Measurements from ENCODE around the gene UBE2J1. TPM values are rescaled to one million over a fixed set of nuclear protein-coding genes. Genes with fewer than 3 reads are reported as not detected.

Gene UBE2J1
- total and polyA plus RNA-seq, 2 experiments from 2014 or later: 42.9 to 44.5 TPM

DNA sequence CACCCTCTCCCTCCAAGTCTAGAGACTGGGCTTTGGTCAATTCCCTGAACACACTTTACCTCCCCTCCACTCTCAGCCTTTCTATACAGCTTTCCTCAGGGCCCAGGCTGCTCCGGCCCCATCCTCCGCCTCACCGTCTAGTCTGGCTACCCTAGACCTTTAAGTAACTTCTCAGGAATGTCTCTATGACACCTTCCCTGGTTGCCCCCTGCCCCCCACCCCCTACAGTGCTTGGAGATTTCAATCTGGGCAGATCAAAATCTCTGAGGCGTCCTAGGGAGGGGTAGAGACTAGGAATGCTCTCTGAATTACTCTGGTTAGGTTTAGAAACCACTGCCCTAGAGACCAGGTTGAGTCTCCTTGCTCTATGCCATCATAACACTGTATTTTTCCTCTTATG, 6.1 kb downstream of the UBE2J1 start:
- H3K79me2 ChIP-seq (ENCODE audit: insufficient read depth): peaks cover 100% of the 10 kb centered on the region
- no peak overlapping the region for H3K27ac ChIP-seq
- H3K9ac ChIP-seq: no peak overlapping the region
- 88 to 90% methylated on average over 4 of the region's 4 CpGs for WGBS, 2 experiments (ENCODE audit: low coverage in 1 of 2, low lambda C conversion rate in 2 of 2, missing lambda C conversion rate in 2 of 2)
- peaks cover 21% of the 10 kb centered on the region; the same call in 1 of the 2 replicates for H4K20me1 ChIP-seq (ENCODE audit: insufficient read depth)
- H3K9me2 ChIP-seq (ENCODE audit: insufficient read depth): no peaks in the 10 kb centered on the region
- H3K27me3 ChIP-seq (replicated peaks; ENCODE audit: insufficient read depth): no peaks in the 10 kb centered on the region
- in situ Hi-C loops (cut with MboI): no loop called here
- peaks cover 39% of the 10 kb centered on the region for H3K4me1 ChIP-seq (ENCODE audit: insufficient read depth)
- peaks cover 18% of the 10 kb centered on the region for H3F3A ChIP-seq (ENCODE audit: insufficient read depth)
- H3K9me3 ChIP-seq (ENCODE audit: low read depth): no peaks in the 10 kb centered on the region
- H3K4me2 ChIP-seq (ENCODE audit: unreplicated experiment): no peak overlapping the region
- no peak for DNase-seq
- no peak overlapping the region for H3K4me3 ChIP-seq
- H2AFZ ChIP-seq: no peak overlapping the region
- TF ChIP-seq EZH2phosphoT487 (IDR thresholded peaks at IDR 0.05; ENCODE audit: insufficient read depth, low read depth) (no peak), EZH2 (IDR thresholded peaks at IDR 0.05; ENCODE audit: insufficient read depth, poor library complexity, severe bottlenecking) (no peak)
- H3K36me3 ChIP-seq (ENCODE audit: low read depth): peaks cover 10% of the 10 kb centered on the region; the same call in 1 of the 2 replicates

GRCh38 chr6:89339565-89339964, 13.0 kb downstream of the UBE2J1 start:
- H3K4me3 ChIP-seq: no peak overlapping the region
- no peak overlapping the region for H3K4me2 ChIP-seq (ENCODE audit: unreplicated experiment)
- no peak for TF ChIP-seq EZH2 (IDR thresholded peaks at IDR 0.05; ENCODE audit: insufficient read depth, poor library complexity, severe bottlenecking)
- TF ChIP-seq EZH2phosphoT487 (IDR thresholded peaks at IDR 0.05; ENCODE audit: insufficient read depth, low read depth): no peak
- H3K4me1 ChIP-seq (ENCODE audit: insufficient read depth): no peaks in the 10 kb centered on the region
- H3K79me2 ChIP-seq (ENCODE audit: insufficient read depth): peaks cover 49% of the 10 kb centered on the region
- H4K20me1 ChIP-seq (ENCODE audit: insufficient read depth): no peaks in the 10 kb centered on the region
- WGBS, 2 experiments (ENCODE audit: low coverage in 1 of 2, low lambda C conversion rate in 2 of 2, missing lambda C conversion rate in 2 of 2): 94 to 100% methylated on average over 2 of the region's 2 CpGs
- no peaks in the 10 kb centered on the region for H3K27me3 ChIP-seq (replicated peaks; ENCODE audit: insufficient read depth)
- no peak for DNase-seq
- no peaks in the 10 kb centered on the region for H3K9me2 ChIP-seq (ENCODE audit: insufficient read depth)
- H3K27ac ChIP-seq: no peak overlapping the region
- in situ Hi-C loops (cut with MboI): no loop called here
- H3K9me3 ChIP-seq (ENCODE audit: low read depth): no peaks in the 10 kb centered on the region
- no peaks in the 10 kb centered on the region for H3F3A ChIP-seq (ENCODE audit: insufficient read depth)
- no peak overlapping the region for H2AFZ ChIP-seq
- peaks cover 53% of the 10 kb centered on the region for H3K36me3 ChIP-seq (ENCODE audit: low read depth)
- H3K9ac ChIP-seq: no peak overlapping the region

DNA sequence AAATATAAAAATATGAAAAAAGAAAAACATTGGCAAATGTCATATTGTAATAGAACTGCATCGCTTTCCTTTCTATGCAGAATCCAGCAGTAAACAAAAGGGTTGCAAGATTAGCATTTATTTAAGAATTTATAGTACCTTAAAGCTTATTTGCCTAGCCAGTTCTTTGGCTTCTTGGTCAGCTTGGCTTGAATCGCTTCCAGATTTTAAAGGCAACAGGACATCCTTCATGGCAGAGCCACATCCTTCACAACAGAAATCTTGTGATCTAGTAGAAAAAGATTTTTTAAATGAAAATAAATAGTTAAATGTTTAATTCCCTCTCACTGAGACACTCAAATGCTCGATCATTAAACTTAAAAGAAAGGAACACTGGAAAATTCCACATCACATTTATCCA, 17.4 kb downstream of the UBE2J1 start:
- WGBS, 2 experiments (ENCODE audit: low coverage in 1 of 2, low lambda C conversion rate in 2 of 2, missing lambda C conversion rate in 2 of 2): 86 to 91% methylated on average over 3 of the region's 3 CpGs
- H4K20me1 ChIP-seq (ENCODE audit: insufficient read depth): no peaks in the 10 kb centered on the region
- no peak for DNase-seq

DNA sequence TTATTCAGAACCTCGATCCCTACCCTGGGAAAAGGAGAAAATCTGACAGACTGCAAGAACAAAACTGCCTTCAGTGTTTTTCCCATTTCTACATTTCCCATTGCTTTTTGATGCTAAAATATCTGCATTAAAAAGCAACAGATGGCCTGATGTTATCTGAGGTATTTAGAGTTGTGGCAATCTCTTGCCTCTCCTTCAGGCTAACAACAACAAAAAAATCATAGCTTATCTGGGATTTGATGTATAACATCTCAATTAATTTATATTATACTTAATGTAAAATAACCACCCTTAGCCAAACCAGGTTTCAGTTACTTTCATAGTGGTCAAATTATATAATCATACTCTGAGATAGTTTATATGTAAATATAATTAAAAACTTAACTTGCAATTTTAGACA, 21.6 kb downstream of the UBE2J1 start:
- Histone ChIP-seq H3F3A (ENCODE audit: insufficient read depth) (no peaks in the 10 kb centered on the region), H3K9me3 (ENCODE audit: low read depth) (no peaks in the 10 kb centered on the region), H3K4me3 (no peak overlapping the region), H3K27me3 (replicated peaks; ENCODE audit: insufficient read depth) (no peaks in the 10 kb centered on the region), H3K9ac (no peak overlapping the region), H4K20me1 (ENCODE audit: insufficient read depth) (no peaks in the 10 kb centered on the region), H2AFZ (no peak overlapping the region), H3K9me2 (ENCODE audit: insufficient read depth) (no peaks in the 10 kb centered on the region), H3K79me2 (ENCODE audit: insufficient read depth) (no peaks in the 10 kb centered on the region; the same call in 1 of the 2 replicates), H3K4me1 (ENCODE audit: insufficient read depth) (no peaks in the 10 kb centered on the region), H3K36me3 (ENCODE audit: low read depth) (peaks cover 57% of the 10 kb centered on the region), H3K27ac (no peak overlapping the region), H3K4me2 (ENCODE audit: unreplicated experiment) (no peak overlapping the region)
- in situ Hi-C loops (cut with MboI): no loop called here
- TF ChIP-seq EZH2phosphoT487 (IDR thresholded peaks at IDR 0.05; ENCODE audit: insufficient read depth, low read depth) (no peak), EZH2 (IDR thresholded peaks at IDR 0.05; ENCODE audit: insufficient read depth, poor library complexity, severe bottlenecking) (no peak)
- 93 to 95% methylated on average over 1 of the region's 1 CpG for WGBS, 2 experiments (ENCODE audit: low coverage in 1 of 2, low lambda C conversion rate in 2 of 2, missing lambda C conversion rate in 2 of 2)
- no peak for DNase-seq

More for the DNA sequence above, 17.4 kb downstream of the UBE2J1 start:
- Histone ChIP-seq H2AFZ (no peak overlapping the region), H3K4me1 (ENCODE audit: insufficient read depth) (no peaks in the 10 kb centered on the region), H3K79me2 (ENCODE audit: insufficient read depth) (peaks cover 9% of the 10 kb centered on the region), H3K9me3 (ENCODE audit: low read depth) (no peaks in the 10 kb centered on the region), H3K27me3 (replicated peaks; ENCODE audit: insufficient read depth) (no peaks in the 10 kb centered on the region), H3K4me2 (ENCODE audit: unreplicated experiment) (no peak overlapping the region), H3K9me2 (ENCODE audit: insufficient read depth) (no peaks in the 10 kb centered on the region), H3K27ac (no peak overlapping the region), H3K36me3 (ENCODE audit: low read depth) (peaks cover 56% of the 10 kb centered on the region), H3F3A (ENCODE audit: insufficient read depth) (no peaks in the 10 kb centered on the region), H3K4me3 (no peak overlapping the region), H3K9ac (no peak overlapping the region)
- no peak for TF ChIP-seq EZH2phosphoT487 (IDR thresholded peaks at IDR 0.05; ENCODE audit: insufficient read depth, low read depth)
- no peak for TF ChIP-seq EZH2 (IDR thresholded peaks at IDR 0.05; ENCODE audit: insufficient read depth, poor library complexity, severe bottlenecking)
- in situ Hi-C loops (cut with MboI): no loop called here

DNA sequence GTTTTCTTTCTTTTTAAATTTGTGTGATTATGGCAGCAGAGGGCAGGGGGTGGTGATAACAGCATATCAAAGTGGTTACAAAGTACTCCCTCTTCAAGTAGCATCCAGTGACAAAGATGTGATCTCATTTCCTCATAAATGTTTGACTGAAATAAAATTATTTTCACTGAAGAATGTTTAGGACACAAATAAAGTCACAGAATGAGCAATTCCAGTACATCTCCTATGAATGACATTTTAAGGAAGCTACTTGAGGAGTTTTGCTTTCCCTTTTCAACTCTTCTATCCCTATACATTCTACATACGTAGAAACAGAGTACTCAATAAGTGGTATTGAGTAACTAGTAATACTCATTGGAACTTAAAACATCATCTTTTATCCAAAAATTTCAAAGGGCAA, 23.5 kb downstream of the UBE2J1 start:
- Histone ChIP-seq H3K9ac (no peak overlapping the region), H3F3A (ENCODE audit: insufficient read depth) (no peaks in the 10 kb centered on the region), H2AFZ (no peak overlapping the region), H3K4me1 (ENCODE audit: insufficient read depth) (no peaks in the 10 kb centered on the region), H4K20me1 (ENCODE audit: insufficient read depth) (no peaks in the 10 kb centered on the region), H3K4me2 (ENCODE audit: unreplicated experiment) (no peak overlapping the region), H3K27me3 (replicated peaks; ENCODE audit: insufficient read depth) (no peaks in the 10 kb centered on the region), H3K27ac (no peak overlapping the region), H3K36me3 (ENCODE audit: low read depth) (peaks cover 41% of the 10 kb centered on the region), H3K9me3 (ENCODE audit: low read depth) (no peaks in the 10 kb centered on the region), H3K79me2 (ENCODE audit: insufficient read depth) (no peaks in the 10 kb centered on the region; the same call in 1 of the 2 replicates), H3K9me2 (ENCODE audit: insufficient read depth) (no peaks in the 10 kb centered on the region), H3K4me3 (no peak overlapping the region)
- 100% methylated on average over 1 of the region's 1 CpG for WGBS, 2 experiments (ENCODE audit: low coverage in 1 of 2, low lambda C conversion rate in 2 of 2, missing lambda C conversion rate in 2 of 2)
- TF ChIP-seq EZH2phosphoT487 (IDR thresholded peaks at IDR 0.05; ENCODE audit: insufficient read depth, low read depth) (no peak), EZH2 (IDR thresholded peaks at IDR 0.05; ENCODE audit: insufficient read depth, poor library complexity, severe bottlenecking) (no peak)
- no peak for DNase-seq
- in situ Hi-C loops (cut with MboI): no loop called here
